Type B pancreatic cell (in vitro differentiated cells): ENCODE data around the gene TGFBR1. TPM values are rescaled to one million over a fixed set of nuclear protein-coding genes. Genes with fewer than 3 reads are reported as not detected.
A peak's percentile ranks its signal among the peaks of the same experiment; 100 is the strongest.

ENCODE experiments used
- DNase-seq: peaks from one replicate; pipeline ENCODE4 v3.0.0; 2021; ENCODE audit warnings: mixed read lengths; ENCODE audit not compliant: unreplicated experiment; ENCODE audit errors: extremely low spot score
- H3K27ac Mint-ChIP-seq: 2 replicates; pipeline ENCODE4 v1.8.0; 2021; ENCODE audit warnings: mild to moderate bottlenecking, mixed read lengths
- H3K27me3 Mint-ChIP-seq: 2 replicates; pipeline ENCODE4 v1.8.0; 2021; ENCODE audit warnings: mixed read lengths
- H3K36me3 Mint-ChIP-seq: 2 replicates; pipeline ENCODE4 v1.8.0; 2021; ENCODE audit warnings: mixed read lengths
- H3K4me1 Mint-ChIP-seq: one replicate; pipeline ENCODE4 v1.8.0; 2021; ENCODE audit warnings: mixed read lengths; ENCODE audit not compliant: unreplicated experiment
- H3K4me3 Mint-ChIP-seq: 2 replicates; pipeline ENCODE4 v1.8.0; 2021; ENCODE audit warnings: mild to moderate bottlenecking, mixed read lengths
- H3K9me3 Mint-ChIP-seq: 2 replicates; pipeline ENCODE4 v1.8.0; 2021; ENCODE audit warnings: mixed read lengths
- total RNA-seq: library from RNA; stranded (reverse); gene quantifications from 2 replicates; pipeline ENCODE4 v1.2.1, GENCODE V29; 2021; ENCODE audit warnings: low replicate concordance
- TF ChIP-seq, protein P1 (sequence below): fragments of 200-600 bp; sonication (generic); conservative IDR thresholded peaks from 2 replicates; pipeline ENCODE4 v1.5.0; 2021; ENCODE audit warnings: antibody characterized with exemption, mild to moderate bottlenecking

The TGFBR1 gene
- total RNA-seq, 1 donor from 2014 or later = 88.1 TPM

GRCh38 chr9:99101271-99101670, 3.6 kb upstream of the TGFBR1 start:
- DNase-seq = no peak
- TF ChIP-seq, protein P1, sequence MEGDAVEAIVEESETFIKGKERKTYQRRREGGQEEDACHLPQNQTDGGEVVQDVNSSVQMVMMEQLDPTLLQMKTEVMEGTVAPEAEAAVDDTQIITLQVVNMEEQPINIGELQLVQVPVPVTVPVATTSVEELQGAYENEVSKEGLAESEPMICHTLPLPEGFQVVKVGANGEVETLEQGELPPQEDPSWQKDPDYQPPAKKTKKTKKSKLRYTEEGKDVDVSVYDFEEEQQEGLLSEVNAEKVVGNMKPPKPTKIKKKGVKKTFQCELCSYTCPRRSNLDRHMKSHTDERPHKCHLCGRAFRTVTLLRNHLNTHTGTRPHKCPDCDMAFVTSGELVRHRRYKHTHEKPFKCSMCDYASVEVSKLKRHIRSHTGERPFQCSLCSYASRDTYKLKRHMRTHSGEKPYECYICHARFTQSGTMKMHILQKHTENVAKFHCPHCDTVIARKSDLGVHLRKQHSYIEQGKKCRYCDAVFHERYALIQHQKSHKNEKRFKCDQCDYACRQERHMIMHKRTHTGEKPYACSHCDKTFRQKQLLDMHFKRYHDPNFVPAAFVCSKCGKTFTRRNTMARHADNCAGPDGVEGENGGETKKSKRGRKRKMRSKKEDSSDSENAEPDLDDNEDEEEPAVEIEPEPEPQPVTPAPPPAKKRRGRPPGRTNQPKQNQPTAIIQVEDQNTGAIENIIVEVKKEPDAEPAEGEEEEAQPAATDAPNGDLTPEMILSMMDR = no peak
- peaks cover 29% of the 10 kb centered on the region for H3K4me1 Mint-ChIP-seq
- no peaks in the 10 kb centered on the region for H3K36me3 Mint-ChIP-seq
- peaks cover 5% of the 10 kb centered on the region for H3K9me3 Mint-ChIP-seq
- peaks cover 6% of the 10 kb centered on the region for H3K27me3 Mint-ChIP-seq
- no peak overlapping the region for H3K4me3 Mint-ChIP-seq
- H3K27ac Mint-ChIP-seq = no peak overlapping the region

DNA sequence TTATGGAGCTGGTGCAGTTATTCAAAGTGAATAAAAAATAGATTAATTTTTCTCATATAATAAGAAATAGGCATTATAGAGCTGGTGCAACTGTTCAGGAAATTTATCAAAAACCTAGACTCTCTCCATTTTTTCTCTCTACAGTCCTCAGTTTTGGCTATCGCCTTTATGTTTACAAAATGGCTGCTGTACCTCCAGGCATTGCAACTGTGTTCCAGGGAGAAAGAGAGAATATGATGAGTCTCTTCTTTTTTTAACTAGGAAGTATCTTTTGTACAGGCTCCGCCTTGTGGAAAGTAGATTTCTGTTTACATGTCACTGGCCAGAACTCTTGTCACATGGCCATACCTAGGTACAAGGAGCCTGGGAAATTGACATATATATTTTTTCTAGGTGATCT, 3.1 kb upstream of the TGFBR1 start:
- no peak overlapping the region for H3K27ac Mint-ChIP-seq
- no peak overlapping the region for H3K4me3 Mint-ChIP-seq
- no peaks in the 10 kb centered on the region for H3K36me3 Mint-ChIP-seq
- no peak for DNase-seq
- H3K4me1 Mint-ChIP-seq = peaks cover 27% of the 10 kb centered on the region
- TF ChIP-seq, protein P1 = no peak
- H3K9me3 Mint-ChIP-seq = peaks cover 5% of the 10 kb centered on the region
- H3K27me3 Mint-ChIP-seq = peaks cover under 1% of the 10 kb centered on the region

DNA sequence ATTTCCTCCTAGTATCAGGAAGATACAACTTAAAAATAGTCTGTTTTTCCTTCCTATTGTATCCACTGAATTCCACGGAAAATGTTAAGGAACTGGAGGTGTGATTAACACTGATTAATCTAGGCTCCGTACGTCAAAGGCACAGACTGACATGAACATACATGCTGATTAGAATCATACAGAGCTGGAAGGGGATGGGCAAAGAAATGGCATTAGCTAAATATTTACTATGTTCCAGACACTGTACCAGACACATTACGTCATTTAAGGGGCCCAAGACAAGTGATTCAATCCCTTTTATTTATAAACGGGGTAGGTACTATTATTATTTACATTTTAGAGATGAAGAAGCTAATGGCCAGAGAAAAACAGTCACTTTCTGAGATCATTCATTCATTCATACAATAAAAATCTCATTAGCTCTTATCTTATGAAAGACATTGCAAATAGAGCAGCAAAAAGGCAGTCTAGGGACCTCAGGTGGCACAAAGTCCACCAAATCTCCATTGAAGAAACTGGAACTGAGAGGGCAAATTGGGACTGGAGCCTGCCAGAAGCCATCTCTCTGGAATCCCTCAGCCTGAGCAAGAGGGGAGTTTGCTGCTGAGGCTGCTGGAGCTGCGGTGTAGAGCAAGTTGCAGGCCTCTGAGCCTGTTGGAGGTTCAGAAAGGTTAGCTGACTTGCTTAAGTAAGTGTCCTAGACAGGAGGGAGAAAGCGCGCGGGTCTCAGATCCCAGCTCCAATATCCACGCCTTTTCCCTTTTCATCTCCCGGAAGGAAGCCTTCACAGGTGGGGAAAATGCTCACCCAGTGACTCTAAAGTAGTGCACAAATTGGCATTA, 1.6 kb upstream of the TGFBR1 start:
- peaks cover 36% of the 10 kb centered on the region for H3K4me1 Mint-ChIP-seq

GRCh38 chr9:99103901-99104458, 933 bp upstream of the TGFBR1 start:
- DNase-seq = no peak
- Mint-ChIP-seq H3K4me1 (peaks cover 43% of the 10 kb centered on the region), H3K27ac (peak overlapping the region; percentile 90), H3K9me3 (peaks cover 2% of the 10 kb centered on the region), H3K27me3 (no peaks in the 10 kb centered on the region), H3K36me3 (peaks cover 3% of the 10 kb centered on the region), H3K4me3 (peak overlapping the region; percentile 94)
- TF ChIP-seq, protein P1 = no peak

More for the DNA sequence above, 1.6 kb upstream of the TGFBR1 start:
- Mint-ChIP-seq H3K27ac (peak overlapping the region; percentile 90), H3K4me3 (peak overlapping the region; percentile 94), H3K9me3 (peaks cover 5% of the 10 kb centered on the region), H3K36me3 (no peaks in the 10 kb centered on the region), H3K27me3 (no peaks in the 10 kb centered on the region)
- TF ChIP-seq, protein P1 = no peak
- DNase-seq = no peak

- Mint-ChIP-seq H3K9me3 (no peaks in the 10 kb centered on the region), H3K27ac (peak overlapping the region; percentile 63), H3K4me1 (peaks cover 47% of the 10 kb centered on the region), H3K4me3 (peak overlapping the region; percentile 91), H3K27me3 (no peaks in the 10 kb centered on the region), H3K36me3 (peaks cover 9% of the 10 kb centered on the region)
- DNase-seq = peak; percentile 79
- TF ChIP-seq, protein P1 = no peak
Measured at GRCh38 chr9:99105152-99106043, 485 bp downstream of the TGFBR1 start.
